CD4-positive, alpha-beta T cell treated with Interleukin-1 beta for 1 hour (primary cell): ENCODE results near the gene BCL2.

ENCODE experiments used
- DNase-seq, 2 donors: peaks; one replicate each; pipeline ENCODE4 v3.0.0-alpha.2; 2020 to 2022

The BCL2 gene

DNA sequence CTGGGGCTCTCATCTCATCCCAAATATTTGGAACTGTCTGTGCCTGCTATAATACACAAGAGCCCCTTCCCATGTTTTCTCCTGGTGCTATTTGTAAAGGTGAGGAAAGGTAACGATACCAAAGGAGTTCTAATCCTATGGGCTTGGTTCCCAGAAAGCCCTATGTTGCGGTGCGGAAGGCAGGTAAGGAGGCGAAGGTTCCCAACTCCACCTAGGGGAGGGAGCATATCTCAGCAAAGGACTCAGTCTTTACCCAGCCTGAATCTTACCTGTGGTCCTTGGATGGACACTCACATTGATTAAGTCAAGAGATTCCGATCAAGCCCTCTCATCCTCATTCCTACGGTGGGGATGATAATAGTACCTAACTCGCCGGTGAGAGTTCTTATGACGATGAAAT is 140.1 kb downstream of the BCL2 start:
- no peak for DNase-seq

DNA sequence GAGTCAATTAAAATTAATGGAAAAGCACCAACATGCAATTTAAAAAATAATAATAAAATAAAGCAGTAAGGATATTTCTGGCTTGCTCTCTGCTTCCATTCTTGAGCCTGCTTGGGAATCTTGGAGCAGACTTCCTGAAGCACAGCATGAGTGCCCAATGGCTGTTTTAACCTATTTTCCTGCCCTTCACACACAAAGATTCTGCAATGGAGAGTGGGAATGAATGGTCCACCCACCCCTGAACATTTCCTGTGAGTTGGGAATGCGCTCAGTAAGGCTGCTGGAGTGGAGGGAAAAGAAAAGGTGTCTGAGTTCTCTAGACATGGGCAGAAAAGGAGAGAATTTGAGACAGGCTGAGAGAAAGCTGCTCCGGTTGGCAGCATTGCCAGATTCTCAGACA is 140.6 kb downstream of the BCL2 start:
- DNase-seq = no peak

DNA sequence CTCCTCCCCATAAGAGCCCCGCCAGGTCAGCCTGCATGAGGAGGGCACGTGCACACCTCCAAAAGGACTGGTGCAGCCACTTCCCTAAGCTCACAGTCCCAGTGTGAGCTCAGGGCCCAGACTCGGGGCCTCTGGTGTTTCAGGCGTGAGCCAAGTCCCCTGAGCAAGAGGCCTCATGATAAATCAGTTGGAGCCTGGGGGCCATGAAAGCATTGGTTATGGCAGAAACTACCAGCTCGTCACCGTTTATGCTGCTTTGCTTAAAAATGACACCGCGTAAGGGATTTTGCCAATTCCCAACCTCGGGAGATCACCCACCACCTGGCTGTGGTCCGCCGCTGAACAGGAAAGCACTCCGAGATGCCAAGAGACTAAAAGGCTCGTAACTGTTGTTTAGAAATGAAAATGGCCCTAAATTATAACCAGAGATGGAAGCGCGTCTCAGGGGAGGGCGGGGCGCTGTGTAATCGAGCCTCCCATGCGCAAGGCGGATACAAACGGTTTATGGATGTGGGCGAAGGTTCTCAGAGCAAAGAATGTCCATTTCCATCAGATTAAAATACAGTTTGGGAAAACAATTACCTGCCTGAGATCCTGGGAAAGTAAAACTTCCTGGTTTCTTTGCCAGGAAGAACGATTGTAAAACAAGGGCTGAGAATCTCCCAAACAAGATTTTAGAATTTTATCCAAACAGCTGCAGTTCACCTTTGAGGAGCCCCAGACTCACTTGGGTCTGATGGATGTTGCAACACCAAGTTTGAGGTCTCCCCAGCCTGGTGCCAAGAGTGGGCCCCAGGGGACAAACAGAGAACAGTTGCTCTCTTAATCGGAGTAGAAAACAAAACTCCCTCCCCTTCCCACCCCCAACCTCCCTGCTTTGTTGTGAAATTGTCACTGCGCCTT is 141.4 kb downstream of the BCL2 start:
- DNase-seq = no peak

- DNase-seq = no peak
Measured at GRCh38 chr18:63177259-63177658, 142.3 kb downstream of the BCL2 start.

DNA sequence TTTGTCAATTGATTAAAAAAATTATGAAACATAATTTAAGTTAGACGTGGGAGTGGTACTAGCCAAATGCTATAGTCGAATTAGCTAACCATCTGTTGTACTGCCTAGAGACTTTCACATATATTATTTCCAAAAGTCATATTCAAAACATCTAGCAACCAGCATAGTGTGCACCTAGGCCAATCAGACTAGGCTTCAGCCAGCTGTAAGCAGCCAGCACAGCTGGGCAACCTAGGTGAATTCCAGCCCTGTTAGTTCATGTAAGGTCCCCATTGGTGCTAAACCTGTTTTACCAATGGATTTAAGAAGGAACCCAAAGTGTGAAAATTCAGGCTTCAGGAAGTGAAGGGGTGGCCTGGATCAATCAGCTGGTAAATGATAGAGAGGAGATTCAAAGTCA is 144.3 kb downstream of the BCL2 start:
- DNase-seq = no peak

DNA sequence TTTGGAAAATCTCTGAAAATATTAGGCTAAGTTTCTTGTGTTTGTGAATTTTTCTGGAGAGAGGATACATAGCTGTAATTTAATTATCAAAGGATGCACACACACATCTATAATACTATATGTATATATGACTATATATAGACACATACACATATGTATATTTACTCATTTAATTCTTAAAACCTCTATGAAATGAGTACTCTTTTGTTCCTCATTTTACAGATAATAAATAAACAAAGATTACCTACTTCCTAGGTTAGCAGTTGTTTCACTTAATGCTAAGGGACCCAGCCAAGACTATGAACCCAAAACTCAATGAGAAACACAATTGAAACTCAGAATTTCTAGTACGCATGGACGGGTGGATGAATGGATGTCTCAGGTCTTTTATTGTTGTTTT is 145.6 kb downstream of the BCL2 start:
- DNase-seq = no peak

DNA sequence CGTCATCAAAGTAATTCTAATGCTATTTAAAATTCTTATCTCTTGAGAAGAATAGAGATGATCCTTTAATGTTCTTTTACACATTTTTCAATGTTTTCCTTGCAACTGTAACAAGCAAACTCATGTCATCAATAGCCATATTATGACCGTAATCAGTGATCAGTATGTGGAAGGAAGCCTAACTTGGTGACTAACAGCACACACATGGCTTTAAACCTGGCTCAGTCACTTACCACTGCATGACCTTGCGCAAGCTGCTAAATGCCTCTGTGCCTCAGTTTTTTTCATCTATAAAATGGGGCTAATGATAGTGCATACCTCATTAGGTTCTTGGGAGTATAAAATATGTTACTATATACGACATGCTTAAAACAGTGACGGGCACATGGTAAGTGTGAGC is 149.7 kb downstream of the BCL2 start:
- DNase-seq = no peak

DNA sequence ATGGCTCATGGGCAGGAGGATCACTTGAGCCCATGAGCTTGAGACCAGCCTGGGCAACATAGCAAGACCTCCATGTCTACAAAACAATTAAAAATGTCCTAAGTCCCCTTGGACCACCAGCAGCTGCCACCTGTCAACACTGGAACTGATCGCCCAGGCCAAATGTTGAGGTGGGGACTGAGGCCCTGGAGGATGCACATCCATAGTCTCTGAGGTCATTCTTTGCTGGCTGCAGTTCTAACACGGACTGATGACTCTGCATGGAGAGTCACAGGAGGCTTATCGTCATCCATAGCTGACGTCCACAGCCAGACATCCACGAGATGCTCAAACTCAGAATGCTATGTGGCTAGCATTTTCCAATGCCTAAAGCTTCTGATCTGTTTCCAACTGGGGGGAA is 151.3 kb downstream of the BCL2 start:
- DNase-seq = no peak

- DNase-seq = no peak
Measured at GRCh38 chr18:63166142-63166541, 153.4 kb downstream of the BCL2 start.

- no peak for DNase-seq
Measured at GRCh38 chr18:63164396-63164795, 155.2 kb downstream of the BCL2 start.

DNA sequence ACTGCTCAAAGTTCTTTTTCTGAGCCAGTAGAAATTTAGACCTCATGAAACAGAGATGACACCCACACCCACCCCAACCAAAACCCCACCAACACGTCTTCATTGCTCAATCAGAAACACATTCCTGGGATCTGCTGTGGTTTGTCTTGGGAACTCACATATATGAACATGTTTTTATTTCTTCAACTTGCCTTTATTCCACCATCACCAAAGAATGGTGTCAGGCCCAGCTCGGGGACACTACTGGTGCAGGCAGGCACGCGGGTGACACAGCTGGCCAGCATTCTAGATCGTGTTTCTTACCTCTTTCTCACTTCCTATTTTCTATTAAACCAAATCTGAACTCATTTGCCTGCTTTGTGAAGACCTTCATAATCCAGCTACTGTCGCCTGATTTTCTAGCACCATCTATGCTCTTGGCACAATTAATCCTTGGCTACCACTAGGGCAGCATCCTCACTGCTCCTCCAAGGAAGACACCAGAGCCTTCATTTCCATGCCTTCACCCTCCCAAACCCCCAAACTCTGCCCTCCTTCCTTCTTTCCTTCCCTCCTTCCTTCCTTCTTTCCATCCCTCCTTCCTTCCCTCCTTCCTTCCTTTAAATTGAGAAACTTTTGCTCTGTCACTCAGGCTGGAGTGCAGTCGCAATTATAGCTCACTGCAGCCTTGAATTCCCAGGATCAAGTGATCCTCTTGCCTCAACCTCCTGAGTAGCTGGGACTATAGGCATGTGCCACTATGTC is 157.1 kb downstream of the BCL2 start:
- DNase-seq = peak; percentile 24 to 64

DNA sequence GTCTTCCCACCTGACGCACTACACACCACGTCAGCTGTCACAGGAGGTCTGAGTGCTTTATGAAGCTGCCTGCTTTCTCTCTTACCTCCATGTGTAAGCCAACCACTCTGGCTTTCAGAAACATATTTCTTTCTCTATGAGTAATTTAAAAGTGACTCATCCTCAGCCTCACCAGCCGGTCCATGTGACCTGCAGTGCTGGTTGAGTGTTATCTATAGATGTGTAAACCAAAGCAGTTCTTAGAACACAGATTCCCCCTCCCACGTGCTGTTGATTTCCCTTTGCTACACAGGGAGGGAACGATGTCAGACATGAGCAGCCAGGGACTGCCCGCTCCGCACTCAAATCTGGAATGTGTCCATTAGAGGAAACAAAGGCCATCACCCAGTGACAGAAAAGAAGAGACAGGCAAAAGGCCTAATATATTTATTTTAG is 157.8 kb downstream of the BCL2 start:
- peak; percentile 84 to 88 for DNase-seq

- peak; percentile 48 to 78 for DNase-seq
Measured at GRCh38 chr18:63161032-63161760, 158.4 kb downstream of the BCL2 start.

DNA sequence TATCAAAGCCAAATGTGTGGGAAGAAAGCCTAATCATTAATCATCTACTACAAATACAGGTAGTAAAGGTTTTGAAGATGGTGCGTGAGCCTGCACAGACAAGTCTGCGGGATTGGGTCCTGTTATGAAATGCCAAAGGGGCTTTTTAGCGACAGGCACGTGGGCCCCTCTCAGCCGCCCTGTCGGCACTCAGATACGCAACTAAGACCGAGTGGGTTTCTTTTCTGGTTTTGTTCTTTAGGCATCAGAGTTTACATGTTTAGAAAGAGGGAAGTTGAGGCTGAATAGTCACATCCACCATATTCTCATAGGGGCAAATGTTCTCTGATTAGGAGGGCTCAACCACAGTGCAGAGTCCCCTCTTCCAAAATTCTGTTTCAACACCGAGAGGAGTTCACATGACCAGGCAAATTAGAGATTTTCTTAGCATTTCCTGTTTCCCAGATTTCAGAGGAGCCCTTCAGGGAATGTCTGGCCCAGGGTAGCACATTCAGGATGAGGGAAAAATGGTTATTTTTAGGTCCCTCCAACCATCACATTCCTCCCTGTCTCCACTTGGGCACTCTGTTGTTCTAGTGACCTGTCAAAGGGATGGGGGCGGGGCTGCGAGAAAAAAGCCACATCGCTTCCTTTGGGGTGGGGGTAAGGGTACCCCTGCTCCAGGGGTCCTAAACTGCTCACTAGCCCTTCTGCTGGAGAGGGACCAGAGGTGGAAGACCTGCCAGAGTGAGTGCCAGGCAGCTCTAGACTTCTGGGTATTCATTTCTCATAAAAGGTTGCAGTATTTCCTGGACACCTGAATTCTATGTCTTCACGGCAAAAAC is 159.2 kb downstream of the BCL2 start:
- DNase-seq = peak in 1 of 2 donors; percentile 49

GRCh38 chr18:63159590-63159989 is 160.0 kb downstream of the BCL2 start:
- DNase-seq = peak in 1 of 2 donors; percentile 30

DNA sequence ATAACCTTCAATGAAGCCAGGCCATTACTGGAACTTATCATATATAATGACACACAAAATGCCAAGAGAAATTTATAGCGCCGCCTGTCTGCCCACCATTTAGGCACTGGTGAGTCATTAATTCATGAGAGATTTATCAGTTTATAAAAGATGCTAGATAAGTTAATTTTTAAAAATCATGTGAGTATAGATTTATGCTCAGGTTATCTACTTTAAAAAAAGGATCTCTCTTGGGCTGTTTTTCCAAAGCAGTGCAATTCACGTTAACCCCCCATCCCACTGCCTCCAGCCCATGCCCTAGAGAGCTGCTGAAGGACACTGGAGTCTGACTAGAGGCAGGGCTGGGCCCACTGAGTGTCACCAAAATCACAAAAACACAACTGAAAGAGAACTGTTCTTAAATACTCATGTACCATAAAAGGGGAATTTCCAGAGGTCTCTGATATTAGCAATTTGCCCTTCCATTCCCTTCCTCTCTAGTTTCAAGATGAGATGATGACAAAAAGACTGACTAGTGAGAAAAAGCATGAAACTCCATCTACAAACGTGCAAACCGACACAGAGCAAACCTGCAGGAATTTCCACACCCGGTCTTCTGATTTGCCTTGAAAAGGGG is 160.8 kb downstream of the BCL2 start:
- peak in 1 of 2 donors; percentile 50 for DNase-seq

GRCh38 chr18:63158012-63158631 is 161.4 kb downstream of the BCL2 start:
- peak in 1 of 2 donors; percentile 14 for DNase-seq

GRCh38 chr18:63157293-63158011 is 162.1 kb downstream of the BCL2 start:
- peak in 1 of 2 donors; percentile 53 for DNase-seq

DNA sequence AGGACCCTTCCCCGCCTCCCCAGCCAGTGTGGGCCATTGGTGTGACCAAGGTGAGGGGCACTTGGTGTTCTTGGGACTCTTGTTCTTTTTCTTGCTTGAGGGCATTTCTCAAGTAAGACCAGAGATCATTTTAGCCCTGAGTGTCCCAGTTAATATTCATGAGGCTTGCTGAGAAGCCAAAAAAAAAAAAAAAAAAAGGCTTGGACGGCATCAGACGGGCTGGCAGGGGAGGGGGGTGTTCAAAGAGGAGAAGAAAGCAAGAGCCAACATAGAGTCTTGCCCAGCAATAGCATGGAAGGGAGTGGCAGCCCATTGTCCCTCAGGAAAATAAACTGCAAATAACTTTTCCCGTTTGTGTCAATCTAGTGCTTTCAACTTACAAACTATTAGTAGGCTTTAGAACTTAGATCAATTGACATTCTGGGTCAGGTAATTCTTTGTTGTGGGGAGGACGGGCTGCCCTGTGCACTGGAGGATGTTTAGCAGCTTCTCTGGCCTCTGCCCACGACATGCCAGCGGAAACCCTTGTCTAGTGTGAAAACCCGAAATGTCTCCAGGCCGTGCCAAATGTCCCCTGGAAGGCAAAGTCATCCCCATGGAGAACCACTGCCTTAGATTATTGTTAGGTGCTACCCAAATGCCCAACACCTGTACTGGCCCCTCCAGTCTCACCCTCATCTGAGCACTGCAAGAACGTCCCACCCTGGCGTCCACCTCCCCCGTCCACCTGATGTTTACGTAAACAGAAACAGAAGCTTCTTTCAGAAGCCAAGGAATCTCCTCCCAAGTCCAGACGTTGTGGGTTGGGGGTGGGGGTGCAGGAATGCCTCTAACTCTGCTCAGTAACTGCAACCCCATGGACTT is 163.4 kb downstream of the BCL2 start:
- DNase-seq = peak in 1 of 2 donors; percentile 38
